Renal cortex interstitium (tissue), 3 donors: ENCODE measurements around the gene CDH26. TPM values are rescaled to one million over a fixed set of nuclear protein-coding genes. Genes with fewer than 3 reads are reported as not detected.

Source experiments
- polyA plus RNA-seq, 3 donors: library from polyadenylated mRNA; unstranded; fragments of 120-200 nt; gene quantifications; one replicate each; pipeline ENCODE4 v1.2.1, GENCODE V29; 2013; ENCODE audit not compliant: insufficient read length in 3 of 3

The CDH26 gene
- polyA plus RNA-seq, 3 donors = 0.75 to 0.98 (median 0.87) TPM

Other genes with a start within 250 kb of the CDH26 start
- gene SYCP2, start 24.8 kb upstream of the CDH26 start, polyA plus RNA-seq = 10 to 100 TPM in 1 of 3 donors, 1 to 10 TPM in 2; 6.1 to 10.5 (median 8.0) TPM
- gene PPP1R3D, start 18.1 kb upstream of the CDH26 start, polyA plus RNA-seq = 1 to 10 TPM; 5.4 to 5.6 (median 5.5) TPM
- gene FAM217B, start 18.0 kb upstream of the CDH26 start, polyA plus RNA-seq = 10 to 100 TPM; 20.4 to 27.0 (median 21.8) TPM